T-helper 2 cell treated with Interferon-gamma antibody and Interleukin-4, amounts not matched to agents 5 μg/mL and 100 μg/mL, for 36 hours (primary cell): Measurements from ENCODE around the gene TEX51.

Experiments used
- DNase-seq: peaks from one replicate; pipeline ENCODE4 v3.0.0; 2021; ENCODE audit warnings: low spot score
- H3K27ac Mint-ChIP-seq: one replicate; pipeline ENCODE4 v1.8.0; 2021; ENCODE audit warnings: mild to moderate bottlenecking, mixed read lengths
- H3K27me3 Mint-ChIP-seq: one replicate; pipeline ENCODE4 v1.8.0; 2021; ENCODE audit warnings: low read depth, mixed read lengths
- H3K36me3 Mint-ChIP-seq: one replicate; pipeline ENCODE4 v1.8.0; 2021; ENCODE audit warnings: low read depth, mixed read lengths
- H3K4me1 Mint-ChIP-seq: one replicate; pipeline ENCODE4 v1.8.0; 2021; ENCODE audit warnings: low read depth, mixed read lengths
- H3K4me3 Mint-ChIP-seq: one replicate; pipeline ENCODE4 v1.8.0; 2022; ENCODE audit warnings: mild to moderate bottlenecking, moderate library complexity, mixed read lengths
- H3K9me3 Mint-ChIP-seq: one replicate; pipeline ENCODE4 v1.8.0; 2021; ENCODE audit warnings: mixed read lengths

The TEX51 gene

DNA sequence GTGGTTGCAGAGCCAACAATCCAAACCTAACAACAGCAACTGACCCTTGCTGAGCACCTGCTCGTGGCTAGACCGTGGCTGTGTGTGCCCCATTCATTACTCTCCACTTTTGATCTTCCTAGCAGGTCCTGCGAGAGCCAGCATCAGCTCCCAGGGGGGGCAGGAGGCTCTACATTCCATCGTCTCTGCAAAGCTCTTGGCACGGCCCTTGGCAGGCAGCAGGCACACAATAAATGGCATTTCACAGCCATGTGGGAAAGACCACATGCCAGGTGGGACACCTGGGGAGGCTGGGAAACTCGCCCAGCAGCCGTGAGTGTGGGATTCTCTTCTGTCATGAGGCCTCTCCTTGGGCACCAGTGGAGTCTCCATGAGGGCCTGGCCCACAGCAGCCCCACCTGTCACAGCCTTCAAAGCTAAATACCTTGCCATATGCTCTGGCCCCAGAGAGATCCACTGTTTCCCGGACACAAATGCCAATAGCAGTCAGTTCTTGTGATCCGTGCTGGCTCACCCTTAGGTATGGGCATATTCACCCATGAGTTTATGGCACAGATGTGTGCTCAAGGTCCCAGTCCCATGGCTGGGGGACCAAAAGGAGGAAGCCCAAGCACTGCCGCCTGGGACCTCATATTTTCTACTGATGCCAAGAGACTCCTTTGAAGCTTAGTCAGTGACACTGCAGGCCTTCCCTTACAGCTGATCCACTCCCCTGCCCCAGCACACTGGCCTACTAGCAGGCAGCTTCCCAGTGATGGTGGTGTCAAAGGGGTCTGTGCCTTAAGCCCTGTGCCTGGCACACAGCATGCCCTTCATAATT lies 6.8 kb upstream of the TEX51 start:
- no peak overlapping the region for H3K27ac Mint-ChIP-seq

GRCh38 chr2:126893153-126893552 lies 5.5 kb upstream of the TEX51 start:
- DNase-seq = no peak
- Mint-ChIP-seq H3K27me3 (no peaks in the 10 kb centered on the region), H3K27ac (no peak overlapping the region)

More for the DNA sequence above, 6.8 kb upstream of the TEX51 start:
- no peak overlapping the region for H3K4me3 Mint-ChIP-seq
- H3K4me1 Mint-ChIP-seq = no peaks in the 10 kb centered on the region
- H3K9me3 Mint-ChIP-seq = no peaks in the 10 kb centered on the region
- H3K36me3 Mint-ChIP-seq = no peaks in the 10 kb centered on the region
- peaks cover 3% of the 10 kb centered on the region for H3K27me3 Mint-ChIP-seq
- DNase-seq = no peak

GRCh38 chr2:126893606-126894005 lies 5.1 kb upstream of the TEX51 start:
- no peaks in the 10 kb centered on the region for H3K4me1 Mint-ChIP-seq
- DNase-seq = no peak
- no peaks in the 10 kb centered on the region for H3K36me3 Mint-ChIP-seq
- H3K27me3 Mint-ChIP-seq = no peaks in the 10 kb centered on the region
- no peaks in the 10 kb centered on the region for H3K9me3 Mint-ChIP-seq
- H3K4me3 Mint-ChIP-seq = no peak overlapping the region
- no peak overlapping the region for H3K27ac Mint-ChIP-seq

More at GRCh38 chr2:126893153-126893552, 5.5 kb upstream of the TEX51 start:
- Mint-ChIP-seq H3K4me1 (no peaks in the 10 kb centered on the region), H3K9me3 (no peaks in the 10 kb centered on the region), H3K4me3 (no peak overlapping the region), H3K36me3 (no peaks in the 10 kb centered on the region)

- Mint-ChIP-seq H3K9me3 (no peaks in the 10 kb centered on the region), H3K4me3 (no peak overlapping the region), H3K4me1 (no peaks in the 10 kb centered on the region), H3K27ac (no peak overlapping the region), H3K36me3 (no peaks in the 10 kb centered on the region), H3K27me3 (no peaks in the 10 kb centered on the region)
- no peak for DNase-seq
These were observed 4.6 kb upstream of the TEX51 start for GRCh38 chr2:126894082-126894481.

GRCh38 chr2:126894585-126895182 lies 4.0 kb upstream of the TEX51 start:
- Mint-ChIP-seq H3K9me3 (no peaks in the 10 kb centered on the region), H3K27ac (no peak overlapping the region), H3K4me3 (no peak overlapping the region), H3K36me3 (no peaks in the 10 kb centered on the region), H3K27me3 (no peaks in the 10 kb centered on the region), H3K4me1 (no peaks in the 10 kb centered on the region)
- DNase-seq = no peak

- Mint-ChIP-seq H3K9me3 (no peaks in the 10 kb centered on the region), H3K27me3 (no peaks in the 10 kb centered on the region), H3K4me1 (no peaks in the 10 kb centered on the region), H3K27ac (no peak overlapping the region), H3K4me3 (no peak overlapping the region), H3K36me3 (no peaks in the 10 kb centered on the region)
- no peak for DNase-seq
These were observed 3.4 kb upstream of the TEX51 start for GRCh38 chr2:126895336-126895735.

GRCh38 chr2:126896471-126896870 lies 2.2 kb upstream of the TEX51 start:
- Mint-ChIP-seq H3K4me3 (no peak overlapping the region), H3K36me3 (no peaks in the 10 kb centered on the region), H3K27me3 (no peaks in the 10 kb centered on the region), H3K27ac (no peak overlapping the region), H3K9me3 (no peaks in the 10 kb centered on the region), H3K4me1 (no peaks in the 10 kb centered on the region)
- no peak for DNase-seq

- Mint-ChIP-seq H3K36me3 (no peaks in the 10 kb centered on the region), H3K4me3 (no peak overlapping the region), H3K27me3 (no peaks in the 10 kb centered on the region), H3K9me3 (no peaks in the 10 kb centered on the region), H3K27ac (no peak overlapping the region), H3K4me1 (no peaks in the 10 kb centered on the region)
- no peak for DNase-seq
These were observed 1.0 kb downstream of the TEX51 start for GRCh38 chr2:126899616-126900185.

GRCh38 chr2:126900646-126901319 lies 2.1 kb downstream of the TEX51 start:
- no peak for DNase-seq
- no peak overlapping the region for H3K4me3 Mint-ChIP-seq
- no peaks in the 10 kb centered on the region for H3K4me1 Mint-ChIP-seq
- no peaks in the 10 kb centered on the region for H3K9me3 Mint-ChIP-seq
- H3K27ac Mint-ChIP-seq = no peak overlapping the region
- no peaks in the 10 kb centered on the region for H3K36me3 Mint-ChIP-seq
- peaks cover 2% of the 10 kb centered on the region for H3K27me3 Mint-ChIP-seq

DNA sequence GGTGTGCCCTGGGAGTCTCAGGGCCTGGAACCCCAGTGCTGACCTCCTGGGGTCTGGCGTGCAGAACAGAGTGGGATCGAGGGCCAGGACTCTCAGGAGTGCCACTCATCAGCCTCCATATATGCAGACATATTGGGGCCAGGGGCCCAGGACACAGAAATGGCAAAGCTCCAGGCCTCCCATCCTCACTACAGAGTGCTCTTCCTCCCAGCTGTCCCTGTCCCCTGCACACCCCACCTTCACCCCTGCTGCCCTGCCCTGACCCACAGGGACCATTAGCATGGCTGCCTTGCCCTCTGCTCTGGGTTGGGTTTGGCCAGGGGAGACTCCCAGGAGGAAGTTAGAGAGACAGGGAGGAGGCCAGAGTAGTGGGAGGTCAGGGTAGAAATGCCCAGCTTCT lies 2.8 kb downstream of the TEX51 start:
- no peak for DNase-seq
- no peak overlapping the region for H3K4me3 Mint-ChIP-seq
- H3K27ac Mint-ChIP-seq = no peak overlapping the region
- H3K9me3 Mint-ChIP-seq = no peaks in the 10 kb centered on the region
- no peaks in the 10 kb centered on the region for H3K36me3 Mint-ChIP-seq
- peaks cover 3% of the 10 kb centered on the region for H3K27me3 Mint-ChIP-seq
- H3K4me1 Mint-ChIP-seq = no peaks in the 10 kb centered on the region

- H3K27ac Mint-ChIP-seq = no peak overlapping the region
- H3K4me3 Mint-ChIP-seq = no peak overlapping the region
- no peaks in the 10 kb centered on the region for H3K36me3 Mint-ChIP-seq
- H3K4me1 Mint-ChIP-seq = no peaks in the 10 kb centered on the region
- H3K27me3 Mint-ChIP-seq = peaks cover 3% of the 10 kb centered on the region
- DNase-seq = no peak
- no peaks in the 10 kb centered on the region for H3K9me3 Mint-ChIP-seq
These were observed 3.6 kb downstream of the TEX51 start for GRCh38 chr2:126902152-126902835.

GRCh38 chr2:126902859-126903258 lies 4.2 kb downstream of the TEX51 start:
- no peaks in the 10 kb centered on the region for H3K9me3 Mint-ChIP-seq
- no peak overlapping the region for H3K4me3 Mint-ChIP-seq
- H3K27ac Mint-ChIP-seq = no peak overlapping the region
- H3K27me3 Mint-ChIP-seq = peaks cover 3% of the 10 kb centered on the region
- H3K4me1 Mint-ChIP-seq = no peaks in the 10 kb centered on the region
- no peaks in the 10 kb centered on the region for H3K36me3 Mint-ChIP-seq
- DNase-seq = no peak

GRCh38 chr2:126905991-126906390 lies 7.3 kb downstream of the TEX51 start:
- no peaks in the 10 kb centered on the region for H3K4me1 Mint-ChIP-seq
- H3K27me3 Mint-ChIP-seq = peaks cover 3% of the 10 kb centered on the region
- H3K27ac Mint-ChIP-seq = no peak overlapping the region
- H3K9me3 Mint-ChIP-seq = no peaks in the 10 kb centered on the region
- H3K36me3 Mint-ChIP-seq = no peaks in the 10 kb centered on the region
- no peak for DNase-seq
- no peak overlapping the region for H3K4me3 Mint-ChIP-seq

GRCh38 chr2:126906781-126907180 lies 8.1 kb downstream of the TEX51 start:
- H3K36me3 Mint-ChIP-seq = no peaks in the 10 kb centered on the region
- no peaks in the 10 kb centered on the region for H3K4me1 Mint-ChIP-seq

More at GRCh38 chr2:126906781-126907180, 8.1 kb downstream of the TEX51 start:
- no peak overlapping the region for H3K27ac Mint-ChIP-seq
- H3K27me3 Mint-ChIP-seq = peaks cover 3% of the 10 kb centered on the region
- H3K4me3 Mint-ChIP-seq = no peak overlapping the region
- H3K9me3 Mint-ChIP-seq = no peaks in the 10 kb centered on the region
- DNase-seq = no peak
